GM19468 (cell line): Measurements from ENCODE around the gene PRTFDC1.

Experiments used
- ATAC-seq: cut with Tn5 transposase; IDR thresholded peaks from one replicate; pipeline ENCODE4 v1.9.1; 2021; ENCODE audit warnings: mild to moderate bottlenecking, moderate library complexity, moderate number of reproducible peaks; ENCODE audit not compliant: unreplicated experiment; ENCODE audit errors: extremely low read depth

Gene PRTFDC1

GRCh38 chr10:24813856-24814255, 138.6 kb downstream of the PRTFDC1 start:
- no peak for ATAC-seq

GRCh38 chr10:24806262-24806661, 146.1 kb downstream of the PRTFDC1 start:
- ATAC-seq: no peak

GRCh38 chr10:24804956-24805355, 147.4 kb downstream of the PRTFDC1 start:
- no peak for ATAC-seq

DNA sequence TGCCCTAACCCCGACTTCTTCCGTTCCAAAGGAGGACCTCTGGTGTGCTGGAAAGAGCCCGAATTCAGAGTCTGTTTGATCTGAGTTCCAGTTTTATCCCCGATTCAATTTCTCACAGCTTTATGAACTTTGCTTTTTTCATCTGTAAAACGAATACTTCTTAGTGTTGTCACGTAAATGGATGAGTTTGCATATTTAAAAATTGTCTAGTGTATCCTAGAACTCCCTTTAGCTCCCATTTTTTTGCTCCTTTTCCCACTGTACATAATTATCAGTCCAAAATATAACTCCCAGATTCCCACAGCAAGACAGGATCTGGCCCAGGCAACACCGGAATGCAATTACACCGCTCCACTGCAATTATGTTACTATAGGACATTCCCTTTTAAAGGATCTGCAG, 148.0 kb downstream of the PRTFDC1 start:
- no peak for ATAC-seq

- ATAC-seq: no peak
Observed at GRCh38 chr10:24802378-24802777, 150.0 kb downstream of the PRTFDC1 start.

GRCh38 chr10:24800861-24801260, 151.5 kb downstream of the PRTFDC1 start:
- ATAC-seq: no peak
